ENCODE measurements around the gene ZNF618.

- TF ChIP-seq CTCF (conservative IDR thresholded peaks at IDR 0.05; ENCODE audit: low read depth in 2 of 2), result no peak
- no peak for TF ChIP-seq EZH2phosphoT487 (IDR thresholded peaks at IDR 0.05; ENCODE audit: unreplicated experiment)
- no peak for TF ChIP-seq JUNB (IDR thresholded peaks at IDR 0.05; ENCODE audit: unreplicated experiment)
- TF ChIP-seq EZH2 (IDR thresholded peaks at IDR 0.05; ENCODE audit: low read depth, unreplicated experiment), result no peak
- TF ChIP-seq REST (IDR thresholded peaks at IDR 0.05; ENCODE audit: unreplicated experiment), result no peak
- TF ChIP-seq POLR2AphosphoS5 (IDR thresholded peaks at IDR 0.05; ENCODE audit: low read depth), result no peak
- no peak for TF ChIP-seq CREB1 (CRISPR knock-in tag; IDR thresholded peaks at IDR 0.05; ENCODE audit: low read depth)
- TF ChIP-seq ZNF331 (CRISPR knock-in tag; IDR thresholded peaks at IDR 0.05; ENCODE audit: low read depth), result no peak
- no peak for TF ChIP-seq ZNF114 (CRISPR knock-in tag; IDR thresholded peaks at IDR 0.05)
- no peak for TF ChIP-seq ETS1 (IDR thresholded peaks at IDR 0.05)
These were observed 52.2 kb downstream of the ZNF618 start for GRCh38 chr9:113928269-113928668.
